Endothelial cell of umbilical vein (primary cell): ENCODE measurements around the gene CALHM1. TPM values are rescaled to one million over a fixed set of nuclear protein-coding genes. Genes with fewer than 3 reads are reported as not detected.

Experiments used
- BruUV-seq: library from RNA; stranded (reverse); fragments of 400-500 nt; replicated peaks from 2 replicates; lab custom pipeline; 2021; lab: Mats Ljungman, UMichigan
- CTCF ChIA-PET: fragments of 300-600, 350-600 bp; sonication (Branson Sonifier 250); formaldehyde crosslinking; loops from one replicate; lab custom pipeline; 2021; ENCODE audit warnings: antibody characterized with exemption, inconsistent platforms; lab: Charles Lee
- POLR2A ChIA-PET: fragments of 300-600, 350-600 bp; sonication (Branson Sonifier 250); formaldehyde crosslinking; loops from one replicate; lab custom pipeline; 2021; ENCODE audit warnings: antibody characterized with exemption, inconsistent platforms; lab: Charles Lee
- DNase-seq: peaks from one replicate; pipeline ENCODE4 v3.0.0-alpha.2; 2011; ENCODE audit warnings: low read depth, low spot score
- FAIRE-seq: peaks from 2 replicates; lab custom pipeline; 2011; peaks lifted over from hg19 to GRCh38; lab: Jason Lieb, UNC
- H2AFZ ChIP-seq: 2 replicates; pipeline ENCODE4 v1.6.0; 2012; ENCODE audit warnings: low read depth, low read length, control low read depth, inconsistent platforms
- H3K27ac ChIP-seq: 2 replicates; pipeline ENCODE4 v1.5.1; 2011; ENCODE audit warnings: low read depth, mild to moderate bottlenecking, control low read depth, low read length, moderate library complexity; ENCODE audit not compliant: insufficient read depth
- H3K27me3 ChIP-seq, 2 experiments: 2 replicates each; pipeline versions ENCODE4 v1.6.0 to v1.6.1; 2011; ENCODE audit warnings: low read length in 2 of 2, mixed read lengths in 1 of 2; ENCODE audit not compliant: control insufficient read depth in 2 of 2, insufficient read depth in 2 of 2
- H3K36me3 ChIP-seq, 2 experiments: 2 replicates in 1 of 2; 3 replicates in 1 of 2; pipeline ENCODE4 v1.5.1; 2011; ENCODE audit warnings: low read length in 2 of 2, mild to moderate bottlenecking in 1 of 2, moderate library complexity in 1 of 2; ENCODE audit not compliant: control insufficient read depth in 2 of 2, insufficient read depth in 2 of 2; ENCODE audit errors: extremely low read depth in 1 of 2
- H3K4me1 ChIP-seq: 3 replicates; pipeline ENCODE4 v1.5.1; 2011; ENCODE audit warnings: mild to moderate bottlenecking, low read length; ENCODE audit not compliant: control insufficient read depth, insufficient read depth; ENCODE audit errors: extremely low read depth
- H3K4me2 ChIP-seq: 2 replicates; pipeline ENCODE4 v1.6.1; 2011; ENCODE audit warnings: low read length, control low read depth, mixed read lengths; ENCODE audit not compliant: insufficient read depth
- H3K4me3 ChIP-seq, 3 experiments: fragments of 200-600 bp in 1 of 3; sonication (generic), shearing (Covaris generic) in 1 of 3; replicated peaks in 1 of 3; 2 replicates each; pipeline ENCODE4 v1.5.1; 2011 to 2016; ENCODE audit warnings: control low read depth in 3 of 3, low read length in 3 of 3, mild to moderate bottlenecking in 2 of 3, inconsistent platforms in 1 of 3, low read depth in 1 of 3, moderate library complexity in 1 of 3; ENCODE audit not compliant: insufficient read depth in 1 of 3
- H3K79me2 ChIP-seq: 2 replicates; pipeline ENCODE4 v1.6.0; 2012; ENCODE audit warnings: low read length, inconsistent platforms; ENCODE audit not compliant: control insufficient read depth, insufficient read depth
- H3K9ac ChIP-seq: replicated peaks from 2 replicates; pipeline ENCODE3; 2011; ENCODE audit warnings: low read length, control low read depth; ENCODE audit not compliant: insufficient read depth; ENCODE audit errors: extremely low read depth
- H3K9me1 ChIP-seq: replicated peaks from 3 replicates; pipeline ENCODE4 v1.6.0; 2011; ENCODE audit warnings: mild to moderate bottlenecking, low read length; ENCODE audit not compliant: control insufficient read depth, insufficient read depth; ENCODE audit errors: extremely low read depth
- H3K9me3 ChIP-seq: replicated peaks from 2 replicates; pipeline ENCODE4 v1.5.1; 2012; ENCODE audit warnings: low read length, inconsistent platforms; ENCODE audit not compliant: control insufficient read depth, insufficient read depth
- H4K20me1 ChIP-seq: replicated peaks from 2 replicates; pipeline ENCODE3; 2011; ENCODE audit warnings: mild to moderate bottlenecking, low read length; ENCODE audit not compliant: control insufficient read depth, insufficient read depth; ENCODE audit errors: extremely low read depth
- CTCF ChIP-seq, 2 donors: IDR thresholded peaks; 1 replicate in 1 of 2; 2 replicates in 1 of 2; pipeline ENCODE4 v1.5.1; 2011; ENCODE audit warnings: low read length in 2 of 2, mild to moderate bottlenecking in 2 of 2, moderate library complexity in 2 of 2, control low read depth in 1 of 2, inconsistent platforms in 1 of 2, low read depth in 1 of 2; ENCODE audit not compliant: insufficient read depth in 1 of 2; ENCODE audit errors: extremely low read depth in 1 of 2
- EZH2 ChIP-seq: IDR thresholded peaks from 2 replicates; pipeline ENCODE4 v1.6.1; 2012; ENCODE audit warnings: borderline replicate concordance, low read depth, mild to moderate bottlenecking, moderate library complexity, low read length, inconsistent platforms; ENCODE audit not compliant: severe bottlenecking
- FOS ChIP-seq: IDR thresholded peaks from 2 replicates; pipeline ENCODE4 v1.6.1; 2011; ENCODE audit warnings: mild to moderate bottlenecking, low read length, moderate library complexity, borderline replicate concordance; ENCODE audit not compliant: insufficient read depth
- GATA2 ChIP-seq: IDR thresholded peaks from 2 replicates; pipeline ENCODE4 v1.7.0; 2011; ENCODE audit warnings: low read depth, mild to moderate bottlenecking, moderate library complexity, mixed read lengths, low read length; ENCODE audit not compliant: insufficient read length, insufficient read depth
- JUN ChIP-seq: IDR thresholded peaks from 2 replicates; pipeline ENCODE4 v1.6.1; 2011; ENCODE audit warnings: borderline replicate concordance, low read depth; ENCODE audit not compliant: insufficient read length, insufficient read depth
- MYC ChIP-seq: IDR thresholded peaks from one replicate; pipeline ENCODE4 v1.6.1; 2011; ENCODE audit warnings: mild to moderate bottlenecking, low read depth, low read length
- POLR2A ChIP-seq: IDR thresholded peaks from 2 replicates; pipeline ENCODE4 v1.6.1; 2012; ENCODE audit warnings: low read depth, mild to moderate bottlenecking, control low read depth, low read length
- POLR2AphosphoS5 ChIP-seq: IDR thresholded peaks from 2 replicates; pipeline ENCODE4 v1.6.1; 2012; ENCODE audit warnings: low read depth, mild to moderate bottlenecking, control low read depth, low read length, moderate library complexity; ENCODE audit not compliant: insufficient read depth
- dilution Hi-C: fragments of 300-500 bp; cut with MboI; formaldehyde crosslinking; loops from one replicate; pipeline ENCODE4 v1.15.0; 2019; ENCODE audit warnings: low sequenced_read_pairs; ENCODE audit not compliant: extremely low pct_ligation_motif_present
- intact Hi-C: fragments of 100-400 bp; cut with micrococcal nuclease; formaldehyde crosslinking; loops from one replicate; pipeline ENCODE4 v1.10.0; 2022
- polyA plus RNA-seq, 4 experiments: library from polyadenylated mRNA; depleted of rRNA in 3 of 4; stranded (reverse) in 3 of 4; unstranded in 1 of 4; fragments of >200 nt; gene quantifications; 2 replicates each; pipeline versions ENCODE4 v1.2.1 to v1.2.3, GENCODE V29; 2011 to 2012; ENCODE audit warnings: missing spikeins in 1 of 4
- total RNA-seq: library from RNA; stranded (reverse); gene quantifications from 2 replicates; pipeline ENCODE4 v1.2.3, GENCODE V29; 2021

CALHM1 gene
- total and polyA plus RNA-seq, 2 donors (not counting 3 experiments of a cell fraction or from before 2014, with no cell fraction given), result not detected

- DNase-seq (no peak), FAIRE-seq (no peak)
- Histone ChIP-seq H3K27ac (no peak overlapping the region), H3K4me1 (peaks cover 10% of the 10 kb centered on the region), H2AFZ (no peak overlapping the region), H3K36me3 (no peaks in the 10 kb centered on the region), H3K9me3 (no peaks in the 10 kb centered on the region), H3K9me1 (no peaks in the 10 kb centered on the region), H3K4me2 (no peak overlapping the region), H4K20me1 (no peaks in the 10 kb centered on the region), H3K79me2 (no peaks in the 10 kb centered on the region), H3K27me3 (peaks cover 26 to 27% of the 10 kb centered on the region in 2 experiments), H3K4me3 (no peak overlapping the region), H3K9ac (no peak overlapping the region)
- no TSS peak for BruUV-seq
- ChIA-PET CTCF (interaction anchor here (0.5 to 1.3 kb wide), 2 partner anchors 9 to 18 kb away, joined by 3 read pairs; no protein-coding TSS in a partner anchor), POLR2A (no interaction called here)
- TF ChIP-seq FOS (no peak), MYC (no peak), GATA2 (no peak), CTCF (IDR thresholded peaks at IDR 0.05; ENCODE audit: extremely low read depth in 1 of 2, insufficient read depth in 1 of 2, low read depth in 1 of 2, low read length in 2 of 2) (no peak), EZH2 (no peak), JUN (no peak), POLR2A (no peak), POLR2AphosphoS5 (no peak)
- dilution Hi-C loops (no loop called here), intact Hi-C loops (loop anchor here (5.0 kb wide), 1 partner anchor 81 kb away; no protein-coding TSS in a partner anchor)
These were observed 42.5 kb upstream of the CALHM1 start for GRCh38 chr10:103501186-103501585.
